Uterus (tissue), 2 donors: Measurements from ENCODE around the gene ERGIC1.

ENCODE experiments used
- CTCF ChIP-seq, 4 experiments: fragments of 200-600 bp in 2 of 4; fragments of 450-650 bp in 2 of 4; sonication (generic) in 2 of 4; IDR thresholded peaks; one replicate each; pipeline ENCODE4 v1.5.1; 2016 to 2019; ENCODE audit warnings: antibody characterized with exemption in 4 of 4, mild to moderate bottlenecking in 2 of 4, moderate library complexity in 1 of 4
- POLR2A ChIP-seq, 2 donors: fragments of 450-650 bp; IDR thresholded peaks; one replicate each; pipeline ENCODE4 v1.6.1; 2016; ENCODE audit warnings: antibody characterized with exemption in 2 of 2, mild to moderate bottlenecking in 1 of 2, moderate library complexity in 1 of 2

DNA sequence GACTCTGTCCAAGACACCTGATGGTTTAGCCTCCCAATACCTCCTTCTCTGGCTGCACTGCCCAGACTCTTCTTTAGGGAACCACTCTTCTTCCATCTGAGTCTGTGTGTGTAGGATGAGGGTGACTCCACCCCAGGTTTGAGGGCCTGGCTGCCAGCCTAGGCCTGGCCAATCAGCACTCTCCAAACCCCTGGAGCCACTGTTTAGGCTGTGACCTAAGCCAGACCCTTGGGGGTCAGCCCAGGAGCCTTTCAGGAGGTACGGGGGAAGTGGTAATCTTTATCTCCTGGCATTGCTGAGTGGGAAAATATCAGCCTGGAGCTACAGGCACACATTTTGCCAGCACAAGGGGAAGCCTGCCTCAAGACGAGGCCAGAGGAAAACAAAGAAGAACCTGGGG lies 6.2 kb upstream of the ERGIC1 start:
- TF ChIP-seq CTCF (IDR thresholded peaks at IDR 0.05) (no peak), POLR2A (IDR thresholded peaks at IDR 0.05) (no peak)
